K562 (cell line): Measurements from ENCODE around the gene SERTAD2. TPM values are rescaled to one million over a fixed set of nuclear protein-coding genes. Genes with fewer than 3 reads are reported as not detected.

Experiments
- ATAC-seq: fragments of 200-7000 bp; cut with Tn5 transposase; 3 replicates; pipeline ENCODE4 v1.9.1; 2020; ENCODE audit warnings: moderate library complexity
- BruUV-seq: library from RNA; stranded (reverse); fragments of 400-500 nt; replicated peaks from 2 replicates; lab custom pipeline; 2021; lab: Mats Ljungman, UMichigan
- CTCF ChIA-PET: fragments of 300-600 bp; formaldehyde crosslinking; extraction: SDS; loops from one replicate; lab custom pipeline; 2021; ENCODE audit warnings: low intra/inter-chr PET ratio; lab: Yijun Ruan, JAX
- POLR2A ChIA-PET: fragments of 300-600, 350-650 bp; sonication (Branson Sonifier 250); formaldehyde crosslinking; extraction: SDS; loops from one replicate; lab custom pipeline; 2021; ENCODE audit warnings: antibody characterized with exemption, inconsistent platforms; lab: Yijun Ruan, JAX
- DNase-seq, 4 experiments: peaks; one replicate each; pipeline versions ENCODE4 v3.0.0 to v3.0.0-alpha.2; 2011 to 2018; ENCODE audit warnings: low spot score in 3 of 4, mixed read lengths in 3 of 4; ENCODE audit errors: extremely low read depth in 1 of 4
- FAIRE-seq: peaks from 2 replicates; lab custom pipeline; 2011; peaks lifted over from hg19 to GRCh38; lab: Jason Lieb, UNC
- H2AFZ ChIP-seq: 2 replicates; pipeline ENCODE4 v1.6.0; 2011; ENCODE audit warnings: low read depth, low read length, control low read depth, inconsistent platforms
- H3K27ac ChIP-seq: fragments of 200-600 bp; 3 replicates; pipeline ENCODE4 v1.8.0; 2011; ENCODE audit warnings: low read depth, mild to moderate bottlenecking, control low read depth, inconsistent platforms, low read length, moderate library complexity, mixed read lengths; ENCODE audit errors: extremely low read depth
- H3K27me3 ChIP-seq, 2 experiments: fragments of 300-600 bp in 1 of 2; 2 replicates in 1 of 2; 3 replicates in 1 of 2; pipeline versions ENCODE4 v1.6.0 to v1.8.0; 2011; ENCODE audit warnings: inconsistent platforms in 2 of 2, low read length in 2 of 2, mild to moderate bottlenecking in 1 of 2, mixed read lengths in 1 of 2, moderate library complexity in 1 of 2; ENCODE audit not compliant: control insufficient read depth in 2 of 2, insufficient read depth in 2 of 2
- H3K36me3 ChIP-seq: fragments of 300-600 bp; 3 replicates; pipeline ENCODE4 v1.8.0; 2011; ENCODE audit warnings: mild to moderate bottlenecking, low read length, inconsistent platforms; ENCODE audit not compliant: control insufficient read depth, insufficient read depth
- H3K4me1 ChIP-seq, 2 experiments: fragments of 200-600 bp in 1 of 2; replicated peaks in 1 of 2; 2 replicates in 1 of 2; 3 replicates in 1 of 2; pipeline versions ENCODE4 v1.5.1 to v1.8.0; 2011; ENCODE audit warnings: inconsistent platforms in 2 of 2, low read length in 2 of 2, mild to moderate bottlenecking in 1 of 2, mixed read lengths in 1 of 2, moderate library complexity in 1 of 2; ENCODE audit not compliant: control insufficient read depth in 2 of 2, insufficient read depth in 2 of 2
- H3K4me2 ChIP-seq: 2 replicates; pipeline ENCODE4 v1.6.1; 2011; ENCODE audit warnings: low read length, control low read depth, inconsistent platforms, mixed read lengths; ENCODE audit not compliant: insufficient read depth
- H3K4me3 ChIP-seq: fragments of 200-600 bp; sonication (generic), shearing (Covaris generic); 2 replicates; pipeline ENCODE4 v1.5.1; 2016; ENCODE audit warnings: control low read depth, inconsistent platforms
- H3K79me2 ChIP-seq: fragments of 200-600 bp; 3 replicates; pipeline ENCODE4 v1.8.0; 2011; ENCODE audit warnings: low read length, inconsistent platforms; ENCODE audit not compliant: control insufficient read depth, insufficient read depth
- H3K9ac ChIP-seq, 2 experiments: 2 replicates each; pipeline versions ENCODE4 v1.6.0 to v1.6.1; 2011; ENCODE audit warnings: low read depth in 2 of 2, low read length in 2 of 2, control low read depth in 1 of 2, inconsistent platforms in 1 of 2, mild to moderate bottlenecking in 1 of 2, mixed read lengths in 1 of 2; ENCODE audit not compliant: insufficient read depth in 1 of 2
- H3K9me1 ChIP-seq: one replicate; pipeline ENCODE4 v1.6.0; 2011; ENCODE audit warnings: inconsistent platforms, mild to moderate bottlenecking, low read length, moderate library complexity; ENCODE audit not compliant: control insufficient read depth, insufficient read depth
- H3K9me3 ChIP-seq: replicated peaks from 2 replicates; pipeline ENCODE4 v1.5.1; 2011; ENCODE audit warnings: low read depth, low read length, inconsistent platforms; ENCODE audit not compliant: control insufficient read depth, insufficient read depth
- H4K20me1 ChIP-seq: replicated peaks from 2 replicates; pipeline ENCODE4 v1.6.1; 2011; ENCODE audit warnings: low read length, inconsistent platforms, mixed read lengths; ENCODE audit not compliant: control insufficient read depth, insufficient read depth
- ATF7 ChIP-seq: fragments of 450-650 bp; IDR thresholded peaks from 2 replicates; pipeline ENCODE4 v1.7.1; 2014; ENCODE audit warnings: mild to moderate bottlenecking, moderate library complexity
- CBFA2T3 ChIP-seq: fragments of 450-650 bp; IDR thresholded peaks from 2 replicates; pipeline ENCODE4 v1.6.1; 2017
- DACH1 ChIP-seq: fragments of 450-650 bp; IDR thresholded peaks from 2 replicates; pipeline ENCODE4 v1.6.1; 2018; ENCODE audit not compliant: partially characterized antibody
- DPF2 ChIP-seq: fragments of 450-650 bp; IDR thresholded peaks from 2 replicates; pipeline ENCODE4 v1.6.1; 2016
- MEIS2 ChIP-seq: fragments of 450-650 bp; IDR thresholded peaks from 2 replicates; pipeline ENCODE4 v1.6.1; 2014; ENCODE audit warnings: mild to moderate bottlenecking; ENCODE audit not compliant: partially characterized antibody
- RCOR1 ChIP-seq, 2 experiments: IDR thresholded peaks; 2 replicates each; pipeline ENCODE4 v1.6.1; 2012; ENCODE audit warnings: low read depth in 2 of 2, low read length in 2 of 2, borderline replicate concordance in 1 of 2, improper control_type of control experiment in 1 of 2
- ZFP36 ChIP-seq: fragments of 150-350 bp; IDR thresholded peaks from 2 replicates; pipeline ENCODE4 v1.6.1; 2018; ENCODE audit warnings: low read length, low read depth; ENCODE audit not compliant: partially characterized antibody
- ZNF134 ChIP-seq: fragments of 250-450 bp; sonication (Bioruptor Pico); conservative IDR thresholded peaks from 2 replicates; pipeline ENCODE4 v1.4.0; 2020
- WGBS: fragments of 100-300 bp; shearing (Covaris generic); methylation state at CpG from one replicate; pipeline ENCODE4 v1.1.6; 2016; ENCODE audit warnings: low coverage, mixed read lengths; ENCODE audit not compliant: insufficient coverage; ENCODE audit errors: missing lambda C conversion rate; 5-methylcytosine and 5-hydroxymethylcytosine counted together
- in situ Hi-C: fragments of 300-500 bp; cut with MboI; formaldehyde crosslinking; loops from 4 replicates; pipeline ENCODE4 v1.15.0; 2018; ENCODE audit warnings: inconsistent platforms, mixed read lengths
- intact Hi-C: fragments of 100-400 bp; cut with micrococcal nuclease; formaldehyde crosslinking; loops from 2 replicates; pipeline ENCODE4 v1.14.2; 2022
- polyA plus RNA-seq, 8 experiments: library from polyadenylated mRNA; depleted of rRNA in 4 of 8; stranded (reverse) in 5 of 8; unstranded in 3 of 8; fragments of >200 nt; fragmentation: Nextera tagmentation in 2 of 8; fragmentation: Illumina TruSeq in 1 of 8; extraction: Ambion mirVana in 2 of 8; extraction: Trizol in 1 of 8; gene quantifications; 2 replicates each; pipeline versions ENCODE4 v1.2.1 to v1.2.3, GENCODE V29; 2011 to 2014; ENCODE audit warnings: inconsistent platforms in 1 of 8, missing spikeins in 1 of 8
- total RNA-seq, 7 experiments: library from RNA; depleted of rRNA in 6 of 7; stranded (reverse); fragments of >200 nt in 6 of 7; fragmentation: Illumina TruSeq in 2 of 7; extraction: Trizol in 2 of 7; gene quantifications; 2 replicates each; pipeline versions ENCODE4 v1.2.1 to v1.2.3, GENCODE V29; 2011 to 2021; ENCODE audit warnings: low replicate concordance in 1 of 7

Gene SERTAD2
- total and polyA plus RNA-seq, 9 of the 15 experiments (the other 6 are each of a cell fraction or from before 2014, with no cell fraction given), result 3.0 to 12.5 (median 6.1) TPM

DNA sequence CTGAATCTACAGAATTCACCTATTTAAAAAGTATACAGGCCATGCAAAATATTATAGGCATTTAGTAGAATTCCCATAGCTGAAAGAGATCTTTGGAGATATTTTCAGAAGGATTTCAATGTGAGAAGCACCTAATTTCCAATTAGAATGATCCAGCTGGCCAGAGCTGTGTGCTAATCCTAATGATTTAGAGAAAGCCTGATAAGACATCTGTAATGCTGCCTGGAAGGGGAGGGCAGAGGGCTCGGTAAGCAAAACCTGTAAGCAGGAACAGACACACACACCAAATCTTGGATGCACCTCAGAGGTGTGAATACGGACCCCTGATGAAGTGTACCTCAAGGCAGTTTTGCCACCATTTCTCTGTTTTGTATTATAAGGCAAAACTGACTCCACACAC, 14.0 kb downstream of the SERTAD2 start:
- no peak overlapping the region for H2AFZ ChIP-seq
- no peaks in the 10 kb centered on the region for H3K27me3 ChIP-seq
- ChIA-PET CTCF (no interaction called here), POLR2A (interaction anchor here (0.5 to 2.5 kb wide), 9 partner anchors 8 to 422 kb away, joined by 3 to 10 read pairs (median 3); partner anchors contain the start of gene SERTAD2)
- H4K20me1 ChIP-seq, result peaks cover 7% of the 10 kb centered on the region; the same call in 1 of the 2 replicates
- H3K9me1 ChIP-seq, result no peaks in the 10 kb centered on the region
- H3K4me2 ChIP-seq, result peak overlapping the region; percentile 38
- intact Hi-C loops, result no loop called here
- DNase-seq, result peak in 1 of 4 experiments; percentile 49
- ATAC-seq, result no peak
- H3K79me2 ChIP-seq, result peaks cover 100% of the 10 kb centered on the region
- no TSS peak for BruUV-seq
- in situ Hi-C loops, result loop anchor here (5.0 kb wide), 1 partner anchor 223 kb away; no protein-coding TSS in a partner anchor
- peak overlapping the region; percentile 71; the same call in 2 of the 3 replicates for H3K27ac ChIP-seq
- TF ChIP-seq MEIS2, result peak; percentile 56
- 0 out of 4 replicates have a peak, but pooled peaks of 1 of the 2 experiments have one; percentile 20 for TF ChIP-seq RCOR1 (IDR thresholded peaks at IDR 0.05; ENCODE audit: borderline replicate concordance in 1 of 2, low read depth in 2 of 2, low read length in 2 of 2)
- 0 out of 2 replicates have a peak, but pooled peaks have one; percentile 9 for TF ChIP-seq CBFA2T3
- TF ChIP-seq ZFP36, result peak; percentile 56
- 0 out of 2 replicates have a peak, but pooled peaks have one; percentile 25 for TF ChIP-seq DPF2
- no peak for TF ChIP-seq ATF7
- peak; percentile 26 for TF ChIP-seq DACH1
- TF ChIP-seq ZNF134 (CRISPR knock-in tag), result no peak
- H3K9me3 ChIP-seq, result no peaks in the 10 kb centered on the region
- peaks cover 43% of the 10 kb centered on the region for H3K36me3 ChIP-seq
- H3K4me1 ChIP-seq, result peaks cover 35 to 68% of the 10 kb centered on the region in 2 experiments
- H3K9ac ChIP-seq, result peak overlapping the region in 1 of 2 experiments; percentile 50; a peak in 3 of 4 replicates
- WGBS, result 9% methylated on average over 2 of the region's 2 CpGs
- H3K4me3 ChIP-seq, result no peak overlapping the region
- FAIRE-seq, result no peak
